ENCODE measurements around the gene GARIN5B.

The GARIN5B gene

GRCh38 chr19:55386493-55386971 is 23.5 kb upstream of the GARIN5B start:
- FAIRE-seq = no peak
- no peak for DNase-seq (ENCODE audit: insufficient read length)
- no peak for TF ChIP-seq POLR2A (IDR thresholded peaks at IDR 0.05; ENCODE audit: low read depth, low read length)

GRCh38 chr19:55385724-55386492 is 22.8 kb upstream of the GARIN5B start, which contains the start of gene RPL28:
RPL28 (plus strand) TSS chr19:55385932; CDS start chr19:55386358, 426 bp downstream.
- TF ChIP-seq TAF1 (IDR thresholded peaks at IDR 0.05; ENCODE audit: borderline replicate concordance, low read depth, low read length) (peak; percentile 100), POLR2A (IDR thresholded peaks at IDR 0.05; ENCODE audit: low read depth, low read length) (peak; percentile 100), POLR2AphosphoS5 (IDR thresholded peaks at IDR 0.05; ENCODE audit: low read depth, low read length) (peak; percentile 100)
- FAIRE-seq = peak; percentile 91
- DNase-seq (ENCODE audit: insufficient read length) = peak; percentile 92

- TF ChIP-seq TAF1 (IDR thresholded peaks at IDR 0.05; ENCODE audit: borderline replicate concordance, low read depth, low read length) = no peak
- no peak for FAIRE-seq
- peak; percentile 80 for DNase-seq (ENCODE audit: insufficient read length)
Observed at GRCh38 chr19:55384920-55385723, 22.1 kb upstream of the GARIN5B start.

GRCh38 chr19:55384131-55384919 is 21.3 kb upstream of the GARIN5B start, which contains the start of gene TMEM238:
TMEM238 (minus strand) TSS chr19:55384292; CDS start chr19:55384259, 33 bp downstream.
- no peak for TF ChIP-seq TAF1 (IDR thresholded peaks at IDR 0.05; ENCODE audit: borderline replicate concordance, low read depth, low read length)
- no peak for TF ChIP-seq POLR2A (IDR thresholded peaks at IDR 0.05; ENCODE audit: low read depth, low read length)
- no peak for TF ChIP-seq POLR2AphosphoS5 (IDR thresholded peaks at IDR 0.05; ENCODE audit: low read depth, low read length)
- FAIRE-seq = peak; percentile 65
- DNase-seq (ENCODE audit: insufficient read length) = no peak

- peak; percentile 50; the same call in 1 of the 2 replicates for TF ChIP-seq POLR2A (IDR thresholded peaks at IDR 0.05; ENCODE audit: low read depth, low read length)
- no peak for TF ChIP-seq POLR2AphosphoS5 (IDR thresholded peaks at IDR 0.05; ENCODE audit: low read depth, low read length)
- no peak for TF ChIP-seq TAF1 (IDR thresholded peaks at IDR 0.05; ENCODE audit: borderline replicate concordance, low read depth, low read length)
- peak; percentile 67 for FAIRE-seq
- peak; percentile 75 for DNase-seq (ENCODE audit: insufficient read length)
Observed at GRCh38 chr19:55383279-55384130, 20.4 kb upstream of the GARIN5B start.

GRCh38 chr19:55382522-55383054 is 19.5 kb upstream of the GARIN5B start:
- TF ChIP-seq TAF1 (IDR thresholded peaks at IDR 0.05; ENCODE audit: borderline replicate concordance, low read depth, low read length) = no peak
- TF ChIP-seq POLR2AphosphoS5 (IDR thresholded peaks at IDR 0.05; ENCODE audit: low read depth, low read length) = no peak
- no peak for TF ChIP-seq POLR2A (IDR thresholded peaks at IDR 0.05; ENCODE audit: low read depth, low read length)
- FAIRE-seq (no peak), DNase-seq (ENCODE audit: insufficient read length) (no peak)

- no peak for TF ChIP-seq POLR2AphosphoS5 (IDR thresholded peaks at IDR 0.05; ENCODE audit: low read depth, low read length)
- no peak for FAIRE-seq
Observed at GRCh38 chr19:55382013-55382412, 19.0 kb upstream of the GARIN5B start.

GRCh38 chr19:55379174-55379573 is 16.1 kb upstream of the GARIN5B start:
- DNase-seq (ENCODE audit: insufficient read length) (no peak), FAIRE-seq (no peak)
- TF ChIP-seq POLR2A (IDR thresholded peaks at IDR 0.05; ENCODE audit: low read depth, low read length) (no peak), TAF1 (IDR thresholded peaks at IDR 0.05; ENCODE audit: borderline replicate concordance, low read depth, low read length) (no peak), POLR2AphosphoS5 (IDR thresholded peaks at IDR 0.05; ENCODE audit: low read depth, low read length) (no peak)

More at GRCh38 chr19:55382013-55382412, 19.0 kb upstream of the GARIN5B start:
- no peak for DNase-seq (ENCODE audit: insufficient read length)

GRCh38 chr19:55377356-55378131 is 14.5 kb upstream of the GARIN5B start:
- no peak for FAIRE-seq
- no peak for TF ChIP-seq POLR2AphosphoS5 (IDR thresholded peaks at IDR 0.05; ENCODE audit: low read depth, low read length)
- no peak for TF ChIP-seq POLR2A (IDR thresholded peaks at IDR 0.05; ENCODE audit: low read depth, low read length)
- no peak for TF ChIP-seq TAF1 (IDR thresholded peaks at IDR 0.05; ENCODE audit: borderline replicate concordance, low read depth, low read length)
- no peak for DNase-seq (ENCODE audit: insufficient read length)

Measured in GM12892 (cell line).